ENCODE data around the gene NBAS.

NBAS gene

GRCh38 chr2:15166878-15167277 is 394.3 kb downstream of the NBAS start:
- DNase-seq (ENCODE audit: low read depth in 2 of 2), result no peak

- no peak for DNase-seq (ENCODE audit: low read depth in 2 of 2)
Measured at GRCh38 chr2:15163326-15163725, 397.8 kb downstream of the NBAS start.

- DNase-seq (ENCODE audit: low read depth in 2 of 2), result no peak
Measured at GRCh38 chr2:15162620-15163019, 398.5 kb downstream of the NBAS start.

GRCh38 chr2:15160201-15160991 is 400.7 kb downstream of the NBAS start:
- no peak for DNase-seq (ENCODE audit: low read depth in 2 of 2)

GRCh38 chr2:15159751-15160177 is 401.4 kb downstream of the NBAS start:
- no peak for DNase-seq (ENCODE audit: low read depth in 2 of 2)

- DNase-seq (ENCODE audit: low read depth in 2 of 2), result no peak
Measured at GRCh38 chr2:15159206-15159605, 401.9 kb downstream of the NBAS start.

- no peak for DNase-seq (ENCODE audit: low read depth in 2 of 2)
Measured at GRCh38 chr2:15158532-15158931, 402.6 kb downstream of the NBAS start.

GRCh38 chr2:15158100-15158499 is 403.0 kb downstream of the NBAS start:
- DNase-seq (ENCODE audit: low read depth in 2 of 2), result no peak

- no peak for DNase-seq (ENCODE audit: low read depth in 2 of 2)
Measured at GRCh38 chr2:15155959-15156574, 405.1 kb downstream of the NBAS start.

- no peak for DNase-seq (ENCODE audit: low read depth in 2 of 2)
Measured at GRCh38 chr2:15154297-15154696, 406.8 kb downstream of the NBAS start.

- DNase-seq (ENCODE audit: low read depth in 2 of 2), result no peak
Measured at GRCh38 chr2:15152382-15152781, 408.8 kb downstream of the NBAS start.

- no peak for DNase-seq (ENCODE audit: low read depth in 2 of 2)
Measured at GRCh38 chr2:15149063-15149462, 412.1 kb downstream of the NBAS start.

GRCh38 chr2:15147591-15147990 is 413.5 kb downstream of the NBAS start:
- no peak for DNase-seq (ENCODE audit: low read depth in 2 of 2)

- DNase-seq (ENCODE audit: low read depth in 2 of 2), result no peak
Measured at GRCh38 chr2:15146960-15147359, 414.2 kb downstream of the NBAS start.

GRCh38 chr2:15145919-15146318 is 415.2 kb downstream of the NBAS start:
- no peak for DNase-seq (ENCODE audit: low read depth in 2 of 2)

GRCh38 chr2:15145046-15145817 is 415.9 kb downstream of the NBAS start:
- no peak for DNase-seq (ENCODE audit: low read depth in 2 of 2)

- peak in 1 of 2 donors; percentile 25 for DNase-seq (ENCODE audit: low read depth in 2 of 2)
Measured at GRCh38 chr2:15142069-15142689, 419.0 kb downstream of the NBAS start.

- no peak for DNase-seq (ENCODE audit: low read depth in 2 of 2)
Measured at GRCh38 chr2:15141211-15141610, 419.9 kb downstream of the NBAS start.

GRCh38 chr2:15136639-15137038 is 424.5 kb downstream of the NBAS start:
- no peak for DNase-seq (ENCODE audit: low read depth in 2 of 2)

- DNase-seq (ENCODE audit: low read depth in 2 of 2), result no peak
Measured at GRCh38 chr2:15134957-15135356, 426.2 kb downstream of the NBAS start.

GRCh38 chr2:15133461-15133860 is 427.7 kb downstream of the NBAS start:
- DNase-seq (ENCODE audit: low read depth in 2 of 2), result no peak

- no peak for DNase-seq (ENCODE audit: low read depth in 2 of 2)
Measured at GRCh38 chr2:15128846-15129245, 432.3 kb downstream of the NBAS start.
